CD4-positive, alpha-beta T cell treated with Interleukin-4 for 4 hours (primary cell): ENCODE results near the gene CEACAM20.
"Not testable (repeated sequence)": the region's sequence is repeated elsewhere in the genome, so short reads cannot be mapped to it uniquely, and the experiment has no call there.

Experiments
- DNase-seq: peaks from one replicate; pipeline ENCODE4 v3.0.0-alpha.2; 2020

CEACAM20 gene

GRCh38 chr19:44548736-44549135 lies 19.3 kb upstream of the CEACAM20 start:
- DNase-seq, result no peak

DNA sequence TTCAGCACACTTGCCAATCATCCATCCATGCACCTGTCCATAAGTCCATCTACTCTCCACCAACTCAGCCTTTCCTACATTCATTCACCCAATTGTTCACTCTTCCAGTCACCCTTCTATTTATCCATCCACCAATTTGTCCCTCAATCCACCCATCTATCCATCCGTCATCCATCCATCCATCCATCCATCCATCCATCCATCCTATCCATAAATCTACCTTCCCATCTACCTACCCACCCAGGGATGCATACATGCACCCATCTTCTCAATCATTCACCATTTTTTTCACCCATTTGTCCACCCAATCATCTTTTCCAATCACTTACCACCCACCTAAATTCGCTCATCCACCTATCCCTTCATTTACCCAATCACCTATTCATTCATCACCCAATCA lies 14.6 kb upstream of the CEACAM20 start:
- no peak for DNase-seq

- no peak for DNase-seq
Measured at GRCh38 chr19:44542671-44543070, 13.2 kb upstream of the CEACAM20 start.

GRCh38 chr19:44540736-44541135 lies 11.3 kb upstream of the CEACAM20 start:
- DNase-seq, result no peak

- DNase-seq, result no peak
Measured at GRCh38 chr19:44539991-44540390, 10.5 kb upstream of the CEACAM20 start.

GRCh38 chr19:44539236-44539826 lies 9.9 kb upstream of the CEACAM20 start:
- no peak for DNase-seq

DNA sequence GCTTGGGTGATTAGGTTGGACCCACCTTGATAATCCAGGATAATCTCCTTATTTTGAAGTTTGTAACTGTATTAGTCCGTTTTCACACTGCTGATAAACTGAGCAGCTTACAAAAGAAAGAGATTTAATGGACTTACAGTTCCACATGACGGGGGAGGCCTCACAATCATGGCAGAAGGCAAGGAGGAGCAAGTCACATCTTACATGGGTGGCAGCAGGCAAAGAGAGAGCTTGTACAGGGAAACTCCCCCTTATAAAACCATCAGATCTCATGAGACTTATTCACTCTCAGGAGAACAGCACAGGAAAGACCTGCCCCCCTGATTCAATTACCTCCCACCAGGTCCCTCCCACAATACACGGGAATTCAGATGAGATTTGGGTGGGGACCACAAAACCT lies 5.9 kb upstream of the CEACAM20 start:
- DNase-seq, result not testable (repeated sequence)

DNA sequence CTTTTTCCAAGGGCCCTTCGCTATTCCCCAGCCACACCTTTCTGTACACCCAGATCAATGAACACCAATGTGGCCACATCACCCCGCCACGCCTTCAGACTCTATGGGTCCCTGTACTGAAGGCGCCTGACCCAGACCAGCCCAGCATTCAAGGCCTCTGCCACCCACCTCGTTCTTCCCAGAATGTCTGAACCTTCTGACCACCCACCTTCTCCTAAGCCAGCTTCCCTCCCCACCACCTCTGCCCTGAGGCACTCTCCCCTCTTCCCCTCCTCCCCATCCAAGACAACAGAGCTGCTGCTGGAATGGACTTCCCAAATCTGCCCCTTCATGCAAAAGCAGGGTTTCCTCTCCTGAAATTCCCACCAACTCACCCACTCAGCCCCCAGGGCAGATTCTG lies 3.3 kb upstream of the CEACAM20 start:
- no peak for DNase-seq

- DNase-seq, result no peak
Measured at GRCh38 chr19:44530777-44531176, 1.3 kb upstream of the CEACAM20 start.

- no peak for DNase-seq
Measured at GRCh38 chr19:44527554-44527953, 1.9 kb downstream of the CEACAM20 start.

- DNase-seq, result no peak
Measured at GRCh38 chr19:44525721-44526430, 3.6 kb downstream of the CEACAM20 start.

GRCh38 chr19:44521370-44521769 lies 8.1 kb downstream of the CEACAM20 start:
- no peak for DNase-seq

GRCh38 chr19:44517146-44517545 lies 12.3 kb downstream of the CEACAM20 start:
- no peak for DNase-seq

- no peak for DNase-seq
Measured at GRCh38 chr19:44515907-44516306, 13.6 kb downstream of the CEACAM20 start.

- no peak for DNase-seq
Measured at GRCh38 chr19:44515031-44515430, 14.4 kb downstream of the CEACAM20 start.

- no peak for DNase-seq
Measured at GRCh38 chr19:44512326-44513298, 16.9 kb downstream of the CEACAM20 start.

- no peak for DNase-seq
Measured at GRCh38 chr19:44509478-44509877, 20.0 kb downstream of the CEACAM20 start.

GRCh38 chr19:44499962-44500949 lies 29.2 kb downstream of the CEACAM20 start, which contains the start of gene ZNF180:
Gene ZNF180 (minus strand): TSS chr19:44500522. CDS start chr19:44497334, 3,188 bp downstream.
- DNase-seq, result peak; percentile 93

DNA sequence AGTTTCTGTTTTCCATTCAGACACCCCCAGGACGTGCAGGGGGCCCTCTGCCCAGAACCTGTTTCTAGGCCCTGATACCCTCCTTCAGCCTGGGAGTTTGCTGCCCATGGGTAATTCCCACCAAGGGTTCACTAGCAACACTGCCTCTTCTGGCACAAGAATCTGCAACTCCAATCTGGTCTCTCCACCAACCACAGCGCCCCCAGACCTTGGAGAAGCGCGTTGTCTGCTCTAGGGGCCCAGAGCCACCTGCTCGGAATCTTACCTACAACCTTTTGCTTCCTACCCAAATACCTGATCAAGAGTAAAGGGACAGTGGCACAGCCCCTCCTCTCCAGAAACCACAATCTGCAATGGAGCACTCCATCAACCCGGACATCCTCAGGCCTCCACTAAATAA lies 29.9 kb downstream of the CEACAM20 start:
- DNase-seq, result no peak

DNA sequence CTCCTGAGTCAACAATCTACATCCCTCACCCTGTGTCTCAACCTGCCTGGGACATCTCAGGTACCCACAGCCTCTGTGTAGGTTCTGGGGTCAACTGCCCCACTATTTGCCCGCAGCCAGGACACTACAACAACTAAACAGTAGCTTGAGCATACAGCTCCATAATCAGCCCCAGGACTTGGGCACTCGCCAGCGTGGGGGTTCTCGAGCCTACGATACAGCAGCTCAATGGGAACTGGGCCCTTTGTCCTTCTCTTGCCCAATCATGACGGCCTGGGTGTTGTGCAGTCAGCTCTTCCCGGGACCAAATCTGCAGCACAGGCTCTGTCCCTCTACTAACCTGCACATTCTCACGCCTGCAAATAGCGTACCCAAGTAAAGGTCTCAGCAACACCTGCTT lies 30.5 kb downstream of the CEACAM20 start:
- no peak for DNase-seq

DNA sequence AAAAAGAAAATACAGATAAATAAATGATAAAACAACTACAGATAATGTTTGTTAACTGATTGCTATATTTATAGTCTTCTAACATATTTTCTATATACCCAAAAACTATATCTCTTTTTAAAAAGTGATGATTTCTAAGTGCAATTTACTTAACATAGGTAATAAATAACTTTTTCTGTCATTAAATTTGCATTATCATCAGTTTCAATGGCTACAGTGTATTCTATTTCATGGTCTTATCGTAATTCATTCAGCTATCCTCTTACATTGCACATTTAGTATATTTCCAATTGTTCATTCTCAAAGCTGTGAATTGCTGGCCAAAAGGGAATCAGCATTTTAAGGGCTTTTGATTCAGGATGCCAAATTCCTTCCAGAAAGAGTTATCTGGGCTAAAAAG lies 32.8 kb downstream of the CEACAM20 start:
- DNase-seq, result no peak
